GM18907 (cell line): ENCODE data around the gene TUBGCP4.
"Not testable (repeated sequence)": the region's sequence is repeated elsewhere in the genome, so short reads cannot be mapped to it uniquely, and the experiment has no call there.

Source experiments
- ATAC-seq: cut with Tn5 transposase; IDR thresholded peaks from one replicate; pipeline ENCODE4 v1.9.1; 2021; ENCODE audit warnings: mild to moderate bottlenecking, moderate library complexity; ENCODE audit not compliant: unreplicated experiment

TUBGCP4 gene, protein sequence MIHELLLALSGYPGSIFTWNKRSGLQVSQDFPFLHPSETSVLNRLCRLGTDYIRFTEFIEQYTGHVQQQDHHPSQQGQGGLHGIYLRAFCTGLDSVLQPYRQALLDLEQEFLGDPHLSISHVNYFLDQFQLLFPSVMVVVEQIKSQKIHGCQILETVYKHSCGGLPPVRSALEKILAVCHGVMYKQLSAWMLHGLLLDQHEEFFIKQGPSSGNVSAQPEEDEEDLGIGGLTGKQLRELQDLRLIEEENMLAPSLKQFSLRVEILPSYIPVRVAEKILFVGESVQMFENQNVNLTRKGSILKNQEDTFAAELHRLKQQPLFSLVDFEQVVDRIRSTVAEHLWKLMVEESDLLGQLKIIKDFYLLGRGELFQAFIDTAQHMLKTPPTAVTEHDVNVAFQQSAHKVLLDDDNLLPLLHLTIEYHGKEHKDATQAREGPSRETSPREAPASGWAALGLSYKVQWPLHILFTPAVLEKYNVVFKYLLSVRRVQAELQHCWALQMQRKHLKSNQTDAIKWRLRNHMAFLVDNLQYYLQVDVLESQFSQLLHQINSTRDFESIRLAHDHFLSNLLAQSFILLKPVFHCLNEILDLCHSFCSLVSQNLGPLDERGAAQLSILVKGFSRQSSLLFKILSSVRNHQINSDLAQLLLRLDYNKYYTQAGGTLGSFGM

DNA sequence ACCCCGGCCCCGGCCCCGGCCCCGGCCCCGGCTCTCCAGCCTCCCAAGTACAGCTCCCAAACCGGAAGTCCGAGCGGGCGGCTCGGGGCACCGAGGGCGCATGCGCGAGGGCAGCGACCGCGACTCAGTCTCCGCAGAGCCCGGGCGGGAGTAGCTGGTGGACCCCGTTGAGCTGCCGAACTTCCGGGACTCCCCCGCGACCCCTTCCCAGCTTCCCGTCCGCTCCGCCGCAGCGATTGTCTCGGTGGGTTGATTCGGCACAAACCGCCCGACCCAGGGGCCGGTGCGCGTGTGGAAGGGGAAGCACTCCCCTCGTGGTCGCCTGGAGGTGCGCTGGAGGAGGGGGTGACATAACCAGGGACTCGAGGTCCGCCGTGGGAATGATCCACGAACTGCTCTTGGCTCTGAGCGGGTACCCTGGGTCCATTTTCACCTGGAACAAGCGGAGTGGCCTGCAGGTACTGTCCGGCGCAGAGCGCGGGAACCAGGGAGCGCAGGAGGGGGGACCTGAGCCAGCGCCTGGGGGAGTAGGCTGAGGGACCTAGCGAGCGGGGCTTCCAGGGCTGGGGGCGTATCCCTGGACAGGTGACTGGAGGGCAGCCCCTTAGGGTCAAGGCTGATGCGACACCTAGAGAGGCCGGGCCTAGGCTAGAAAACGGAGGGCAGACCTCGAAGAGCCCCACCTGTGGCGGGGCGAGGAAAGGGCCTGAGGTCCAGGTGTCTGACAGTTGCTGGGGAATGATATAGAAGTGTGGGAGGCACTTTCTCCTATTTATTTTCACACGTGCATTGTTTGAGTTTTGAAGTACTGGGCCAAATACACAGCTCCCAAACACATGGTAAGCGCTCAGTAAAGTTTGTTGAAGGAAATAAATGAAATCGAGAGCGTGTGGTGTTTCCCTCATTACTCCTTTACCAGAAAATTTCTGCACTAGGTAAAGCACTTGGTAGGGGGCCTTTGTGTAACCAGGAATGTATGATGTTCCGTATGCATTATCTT is at the start of gene TUBGCP4, which contains the start of gene ZSCAN29:
TSS of gene TUBGCP4 (plus strand) at position 127 of the 1,000 bp plus-strand sequence. CDS start at position 381, 254 bp downstream.
TSS of gene ZSCAN29 (minus strand) at position 69 of the 1,000 bp plus-strand sequence. CDS start 1,130 bp downstream, outside the sequence.
- peak; percentile 77 for ATAC-seq

DNA sequence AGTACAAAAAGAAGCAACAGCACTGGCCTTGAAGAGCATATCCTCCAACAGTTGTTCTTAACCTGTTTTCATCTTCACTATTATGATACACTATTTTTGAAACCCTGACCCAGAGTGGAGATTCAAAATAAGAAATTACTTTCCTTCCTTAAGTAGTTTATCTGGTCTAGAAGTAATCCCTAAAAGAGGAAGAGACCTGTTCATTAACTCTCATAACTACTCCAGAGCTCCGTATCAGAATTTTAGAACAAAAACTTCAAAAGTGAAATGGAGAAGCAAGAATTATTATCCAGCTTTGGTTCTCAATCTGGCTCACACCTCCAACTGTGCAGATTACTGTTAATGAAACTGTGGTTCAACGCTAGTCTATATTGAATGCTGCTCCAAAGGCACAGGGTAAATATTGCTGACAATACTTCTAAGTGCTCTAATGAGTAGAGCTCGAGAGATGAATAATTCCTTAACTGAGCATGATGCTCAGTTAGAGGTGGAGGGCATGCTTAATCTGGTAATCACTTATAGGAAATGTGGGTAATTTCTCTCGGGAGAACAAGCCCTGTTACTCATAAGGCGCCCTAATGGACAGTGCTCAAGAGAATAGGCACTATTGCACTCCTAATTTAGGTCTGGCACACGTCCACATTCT is 45.7 kb upstream of the TUBGCP4 start:
- no peak for ATAC-seq

DNA sequence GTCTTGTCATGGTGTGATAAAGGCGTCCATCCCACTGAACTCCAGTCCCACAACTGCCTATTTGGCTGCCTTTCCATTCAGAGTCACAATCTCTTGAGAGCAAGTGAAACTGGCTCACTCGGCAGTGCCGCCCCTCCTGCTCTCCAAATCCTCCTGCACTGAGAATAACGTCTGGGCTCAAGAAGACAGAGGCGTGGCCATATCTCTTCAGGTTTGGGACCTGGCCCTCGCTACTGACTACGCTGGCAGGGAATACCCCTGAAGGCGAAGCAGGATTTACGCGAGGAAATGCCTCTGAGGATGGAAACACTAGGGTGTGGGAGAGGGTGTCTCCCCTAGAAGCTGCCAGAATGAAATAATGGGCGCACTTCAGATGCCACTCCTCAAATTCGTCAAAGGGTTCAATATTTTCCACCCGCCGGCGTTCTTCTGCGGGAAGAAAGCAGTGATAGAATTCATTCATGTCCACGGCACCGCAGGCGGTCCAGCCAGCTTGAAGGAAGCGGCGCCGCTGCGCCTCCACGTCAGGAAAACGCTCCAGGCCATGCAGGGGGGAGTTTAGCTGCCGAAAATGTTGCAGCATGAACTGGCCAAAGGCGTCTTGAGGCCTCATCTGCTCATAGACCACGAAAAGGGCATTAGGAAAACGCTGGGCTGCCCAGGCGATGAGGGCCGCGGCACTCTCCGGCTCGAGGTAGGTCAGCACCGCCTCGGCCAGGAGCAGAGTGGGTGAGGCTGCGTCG is 41.5 kb upstream of the TUBGCP4 start:
- no peak for ATAC-seq

DNA sequence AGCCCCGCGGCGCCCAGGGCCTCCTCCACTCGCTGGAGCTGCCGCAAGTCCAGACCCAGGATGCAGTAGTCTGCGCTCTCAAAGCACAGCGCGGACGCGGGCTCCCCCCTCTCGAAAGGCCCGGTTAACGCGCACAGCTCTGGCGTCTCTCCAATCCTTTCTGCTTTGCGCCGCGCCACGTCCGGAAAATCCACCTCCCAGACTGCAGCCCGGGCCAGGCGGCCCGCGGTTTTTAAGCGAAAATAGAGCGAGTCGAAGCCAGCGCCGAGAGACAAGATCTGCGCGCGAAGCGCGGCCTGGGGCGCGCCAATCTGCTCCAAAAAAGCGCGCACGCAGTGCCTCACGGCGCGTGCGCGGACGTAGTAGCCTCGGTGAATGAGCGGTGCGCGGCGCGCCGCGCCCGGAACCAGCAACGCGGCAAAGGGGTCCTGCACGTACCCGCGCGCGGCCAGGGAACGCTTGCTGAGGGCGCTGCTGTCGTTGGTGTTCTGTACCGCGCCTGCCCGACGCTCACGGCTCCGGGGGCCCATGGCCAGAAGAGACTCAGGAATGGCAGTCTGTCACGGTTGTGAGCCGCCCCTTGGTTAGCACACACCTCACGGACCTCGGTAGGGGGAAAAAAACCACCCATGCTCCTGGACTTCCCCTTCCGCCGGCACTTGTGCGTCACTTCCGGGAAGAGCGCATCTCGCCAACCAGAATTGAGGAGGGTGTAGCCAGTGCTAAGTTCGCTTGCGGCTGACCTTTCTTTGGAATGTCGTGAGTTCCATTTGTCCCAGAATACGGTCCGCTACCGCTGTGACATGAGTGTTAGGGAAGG is 40.7 kb upstream of the TUBGCP4 start, which contains the start of gene LCMT2:
TSS of gene LCMT2 (minus strand) at position 614 of the 820 bp plus-strand sequence. CDS start at position 530, 84 bp downstream.
- peak; percentile 87 for ATAC-seq

DNA sequence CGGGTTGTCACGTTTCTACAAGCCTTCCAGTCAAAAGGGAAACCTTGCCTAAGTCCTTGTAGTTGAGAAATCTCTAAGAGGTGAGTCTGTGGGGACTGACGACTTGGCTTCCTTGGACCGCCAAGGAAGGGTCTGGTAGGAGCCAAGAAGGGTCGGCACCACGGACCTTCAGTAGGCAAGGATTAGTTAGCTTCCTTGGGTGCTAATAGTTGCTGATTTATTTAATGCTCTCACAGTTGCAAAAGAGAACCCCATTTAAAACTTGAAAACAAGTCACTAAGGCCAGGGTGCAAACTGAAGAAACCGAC is 40.2 kb upstream of the TUBGCP4 start:
- ATAC-seq = peak; percentile 34

DNA sequence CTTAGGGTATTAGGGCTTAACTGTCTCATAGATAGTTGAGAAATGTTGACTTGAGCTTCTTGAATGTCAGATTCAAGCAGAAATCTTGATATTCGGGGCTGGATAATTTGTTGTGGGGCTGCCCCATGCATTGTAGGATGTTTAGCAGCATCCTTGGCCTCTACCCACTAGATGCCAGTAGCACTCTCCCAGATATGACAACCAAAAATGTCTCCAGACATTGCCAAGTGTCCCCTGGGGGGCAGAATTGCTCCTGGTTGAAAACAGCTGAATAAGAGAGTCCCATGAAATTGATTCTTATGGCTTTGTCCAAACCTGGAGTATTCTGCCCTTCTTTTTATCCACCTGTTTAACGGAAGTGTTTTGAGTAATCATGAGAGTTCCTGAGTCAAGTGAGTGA is 24.6 kb upstream of the TUBGCP4 start:
- no peak for ATAC-seq

DNA sequence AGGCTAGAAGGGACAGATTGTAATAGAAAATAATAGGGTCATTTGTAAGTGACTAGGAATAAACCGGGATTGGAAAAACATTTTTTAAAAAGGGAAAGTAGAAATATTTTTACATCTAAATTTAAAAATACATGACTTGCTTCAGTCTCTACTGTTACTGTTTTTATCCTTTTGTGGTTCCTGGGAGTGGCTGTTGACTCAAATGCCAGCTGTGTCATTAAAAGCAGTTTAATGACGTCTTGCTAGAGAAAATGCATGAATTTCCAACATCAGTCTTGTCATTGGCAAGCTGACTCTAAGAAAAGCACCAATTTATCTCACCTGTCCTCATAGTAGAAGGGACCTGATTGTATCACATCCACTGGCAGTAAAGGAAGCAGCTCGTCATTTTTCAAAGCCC is 23.8 kb upstream of the TUBGCP4 start:
- ATAC-seq = no peak

DNA sequence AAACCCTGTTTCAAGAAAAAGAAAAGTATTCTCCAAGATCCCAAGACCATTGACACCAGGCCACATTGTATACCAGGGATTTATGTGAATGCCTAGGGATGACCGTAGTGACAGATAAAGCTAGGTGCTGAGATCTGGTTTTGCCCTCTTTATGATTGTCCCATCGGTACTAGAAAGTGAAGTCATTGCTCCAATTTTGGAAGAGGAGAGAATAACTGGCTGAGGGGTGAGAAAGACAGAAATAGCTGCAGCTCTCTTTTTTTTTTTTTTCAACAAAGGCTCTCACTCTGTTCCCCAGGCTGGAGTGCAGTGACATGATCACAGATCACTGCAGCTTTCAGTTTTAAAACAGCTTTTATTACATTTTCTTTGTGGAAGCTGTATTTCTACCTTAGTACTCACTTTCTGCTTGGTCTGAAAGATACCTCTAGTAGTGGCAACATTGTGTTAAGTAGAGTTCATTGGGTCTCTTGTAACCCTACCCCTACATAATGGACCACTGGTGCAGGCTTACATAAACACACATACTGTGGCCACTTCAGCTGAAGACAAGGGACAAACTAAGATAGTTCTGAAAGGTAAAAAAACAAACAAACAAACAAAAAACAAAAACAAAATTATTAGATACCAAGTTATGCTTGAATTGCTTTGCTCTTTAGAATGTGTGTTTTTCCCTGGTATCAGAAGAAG is 18.1 kb upstream of the TUBGCP4 start:
- ATAC-seq = no peak

DNA sequence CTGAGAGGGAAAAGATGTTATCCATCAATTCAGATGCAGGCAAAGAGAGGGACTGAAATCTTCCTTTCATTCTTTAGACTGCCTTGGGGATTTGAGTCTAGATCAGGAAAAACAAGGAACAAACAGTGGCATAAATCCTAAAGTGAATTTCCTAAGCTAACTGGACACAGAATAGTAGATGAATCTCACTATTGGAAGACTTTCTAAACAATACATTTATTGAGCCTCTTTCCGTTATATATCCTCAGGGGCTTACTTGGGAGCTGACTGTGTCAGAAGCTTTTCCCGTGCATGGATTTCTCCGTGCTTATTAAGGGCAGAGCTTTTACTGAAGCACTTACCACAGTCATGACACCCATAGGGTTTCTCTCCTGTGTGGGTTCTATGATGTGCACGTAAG is 10.1 kb upstream of the TUBGCP4 start:
- ATAC-seq = no peak

DNA sequence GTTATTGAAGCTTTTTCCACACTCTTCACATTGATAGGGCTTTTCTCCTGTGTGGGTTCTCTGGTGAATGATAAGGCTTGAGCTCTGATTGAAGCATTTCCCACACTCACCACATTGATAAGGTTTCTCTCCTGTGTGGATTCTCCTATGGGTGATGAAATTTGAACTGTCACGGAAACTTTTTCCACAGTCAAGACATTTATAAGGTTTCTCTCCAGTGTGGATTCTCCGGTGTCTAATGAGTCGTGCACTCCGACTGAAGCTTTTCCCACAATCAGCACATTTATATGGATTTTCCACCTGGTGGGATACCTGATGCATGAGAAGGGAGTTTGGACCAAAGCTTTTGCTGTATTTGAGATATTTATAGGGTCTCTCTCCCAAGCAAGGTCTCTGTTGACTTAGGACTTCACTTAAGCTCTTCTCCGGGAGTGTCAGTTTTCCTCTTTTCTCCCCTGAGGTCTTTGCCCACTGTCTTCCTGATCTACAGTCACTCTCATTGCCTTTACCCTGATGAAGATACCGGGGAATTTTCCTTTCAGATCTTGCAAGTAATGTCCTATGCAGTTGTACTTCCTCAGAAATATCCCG is 9.5 kb upstream of the TUBGCP4 start:
- no peak for ATAC-seq

DNA sequence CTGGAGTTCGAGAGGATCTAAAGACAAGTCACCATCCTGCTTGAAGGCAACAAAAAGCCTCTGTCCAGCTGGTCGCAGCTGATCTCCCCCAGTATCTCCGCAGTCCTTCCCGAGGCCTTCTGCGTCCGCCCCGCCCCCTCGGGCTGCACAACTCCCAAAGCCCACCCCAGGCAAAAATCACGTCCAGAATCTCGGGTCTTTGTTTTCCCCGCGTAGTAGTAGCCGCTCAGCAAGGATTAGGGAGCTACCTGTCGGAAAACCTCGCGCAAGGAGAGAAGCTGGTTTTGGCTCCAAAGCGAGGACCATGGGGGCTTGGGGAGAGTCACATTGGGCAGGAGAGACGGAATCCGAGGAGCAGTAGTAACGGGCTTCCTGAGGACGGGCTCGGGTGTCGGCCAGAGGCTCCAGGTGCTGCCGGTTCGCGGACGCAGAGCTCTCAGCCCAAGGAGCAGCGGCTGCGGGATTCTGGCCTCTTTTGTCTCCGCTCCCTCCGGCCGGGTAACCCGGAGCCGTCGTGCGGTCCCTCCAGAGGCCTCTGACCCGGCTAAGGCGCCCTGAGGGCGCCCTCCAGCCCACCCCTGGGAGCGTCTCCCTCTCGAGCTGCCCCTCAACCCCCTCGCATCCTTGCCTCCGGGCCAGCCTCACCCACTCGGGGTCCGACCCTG is 459 bp upstream of the TUBGCP4 start:
- peak; percentile 41 for ATAC-seq

DNA sequence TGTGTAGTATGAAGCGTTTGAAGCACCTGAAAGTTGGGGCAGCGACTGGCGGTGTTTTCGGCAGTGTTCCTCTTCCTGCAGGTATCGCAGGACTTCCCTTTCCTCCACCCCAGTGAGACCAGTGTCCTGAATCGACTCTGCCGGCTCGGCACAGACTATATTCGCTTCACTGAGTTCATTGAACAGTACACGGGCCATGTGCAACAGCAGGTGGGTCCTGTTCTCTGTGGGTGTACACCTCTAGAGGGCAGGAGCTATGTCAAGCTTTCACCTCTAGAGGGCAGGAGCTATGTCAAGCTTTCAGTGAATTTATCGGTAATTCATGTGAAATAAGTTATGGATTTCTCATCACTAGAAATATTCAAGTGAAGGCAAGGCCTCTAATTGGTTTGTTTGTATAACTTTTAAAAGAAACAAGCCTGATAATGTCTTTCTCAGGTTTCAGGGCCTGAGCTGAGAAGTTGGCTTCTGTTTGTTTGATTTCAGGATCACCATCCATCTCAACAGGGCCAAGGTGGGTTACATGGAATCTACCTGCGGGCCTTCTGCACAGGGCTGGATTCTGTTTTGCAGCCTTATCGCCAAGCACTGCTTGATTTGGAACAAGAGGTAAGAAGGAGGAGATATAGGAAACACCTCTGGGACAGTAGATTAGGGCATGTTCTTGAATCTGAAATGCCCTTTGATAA is 5.3 kb downstream of the TUBGCP4 start:
- ATAC-seq = no peak

DNA sequence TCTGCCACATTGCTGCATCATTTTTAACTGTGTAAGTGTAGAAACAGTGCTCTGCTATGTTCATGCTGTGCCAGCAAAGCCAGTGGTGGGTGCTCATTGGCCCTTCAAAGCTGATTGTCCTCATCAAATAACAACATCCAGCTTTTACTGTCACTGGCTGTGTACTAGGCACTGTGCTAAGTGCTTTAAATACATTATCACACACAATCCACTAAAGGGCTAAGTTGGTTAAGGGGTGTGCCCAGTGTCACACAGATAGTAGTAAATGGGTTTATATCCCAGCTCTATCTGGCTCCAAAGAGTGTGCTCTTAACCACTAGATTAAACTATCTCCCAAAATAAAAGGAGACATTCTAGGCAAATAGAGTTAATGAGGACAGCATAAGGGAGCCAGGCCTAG is 7.7 kb downstream of the TUBGCP4 start:
- no peak for ATAC-seq

DNA sequence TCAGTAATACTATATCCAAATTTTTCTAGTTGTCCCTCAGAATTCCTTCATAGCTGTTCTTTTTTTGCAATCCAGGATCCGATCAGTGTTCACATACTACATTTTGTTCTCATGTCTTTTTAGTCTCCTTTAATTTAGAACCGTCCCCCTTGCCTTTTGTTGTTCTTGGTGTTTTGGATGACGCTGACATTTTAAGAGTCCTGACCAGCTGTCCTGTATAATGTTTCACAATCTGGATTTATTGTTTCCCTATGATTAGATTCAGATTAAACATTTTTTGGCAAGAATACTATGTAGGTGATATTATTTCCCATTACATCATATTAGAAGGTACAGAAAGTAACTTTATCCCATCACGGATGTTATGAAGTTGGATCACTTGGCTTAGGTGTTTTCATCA is 11.4 kb downstream of the TUBGCP4 start:
- ATAC-seq = no peak

DNA sequence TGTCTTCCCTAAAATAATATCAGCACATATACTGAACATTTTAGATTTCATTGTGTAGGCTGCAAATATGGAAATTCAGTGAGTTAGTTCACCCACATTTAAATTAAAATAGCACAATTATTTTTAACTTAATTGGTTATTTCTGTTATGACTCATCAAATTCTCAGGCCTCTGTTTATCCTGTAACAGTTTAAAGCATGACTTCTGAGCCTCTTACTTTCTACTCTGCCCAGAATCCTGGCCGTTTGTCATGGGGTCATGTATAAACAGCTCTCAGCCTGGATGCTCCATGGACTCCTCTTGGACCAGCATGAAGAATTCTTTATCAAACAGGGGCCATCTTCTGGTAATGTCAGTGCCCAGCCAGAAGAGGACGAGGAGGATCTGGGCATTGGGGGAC is 12.2 kb downstream of the TUBGCP4 start:
- no peak for ATAC-seq

DNA sequence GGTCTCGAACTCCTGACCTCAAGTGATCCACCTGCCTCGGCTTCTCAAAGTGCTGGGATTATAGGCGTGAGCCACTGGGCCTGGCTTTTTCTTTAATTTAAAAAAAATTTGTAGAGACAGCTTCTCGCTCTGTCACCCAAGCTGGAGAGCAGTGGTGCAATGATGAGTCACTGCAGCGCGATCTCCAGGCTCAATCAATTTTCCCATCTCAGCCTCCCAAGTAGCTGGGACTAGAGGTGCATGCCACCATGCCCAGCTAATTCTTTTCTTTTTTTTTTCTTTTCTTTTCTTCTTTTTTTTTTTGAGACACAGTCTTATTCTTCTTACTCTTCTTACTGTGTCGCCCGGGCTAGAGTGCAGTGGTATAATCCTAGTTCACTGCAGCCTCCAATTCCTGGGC is 19.8 kb downstream of the TUBGCP4 start:
- no peak for ATAC-seq

DNA sequence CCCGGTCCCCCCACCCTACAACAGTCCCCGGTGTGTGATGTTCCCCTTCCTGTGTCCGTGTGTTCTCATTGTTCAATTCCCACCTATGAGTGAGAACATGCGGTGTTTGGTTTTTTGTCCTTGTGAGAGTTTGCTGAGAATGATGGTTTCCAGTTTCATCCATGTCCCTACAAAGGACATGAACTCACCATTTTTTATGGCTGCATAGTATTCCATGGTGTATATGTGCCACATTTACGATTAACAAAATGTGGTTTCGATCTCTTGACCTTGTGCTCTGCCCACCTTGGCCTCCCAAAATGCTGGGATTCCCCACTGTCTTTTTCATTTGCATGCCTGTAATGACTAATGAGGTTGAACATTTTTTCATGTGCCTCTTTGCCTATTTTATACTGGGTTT is 22.7 kb downstream of the TUBGCP4 start:
- not testable (repeated sequence) for ATAC-seq
